NCI-H2196 treated with DMSO at 0.1 percent for 48 hours (cell line): ENCODE results near the gene CLCN3.
"Not testable (repeated sequence)": the region's sequence is repeated elsewhere in the genome, so short reads cannot be mapped to it uniquely, and the experiment has no call there.

Experiments
- DNase-seq: peaks from one replicate; lab custom pipeline; 2025; ENCODE audit not compliant: unreplicated experiment; lab: John Stamatoyannopoulos, UW

Gene CLCN3

GRCh38 chr4:169619958-169620879 lies at the start of gene CLCN3:
Gene CLCN3, plus strand, starts transcription at chr4:169620578. Its CDS starts 15,351 bp downstream, at chr4:169635929.
- peak; percentile 72 for DNase-seq

DNA sequence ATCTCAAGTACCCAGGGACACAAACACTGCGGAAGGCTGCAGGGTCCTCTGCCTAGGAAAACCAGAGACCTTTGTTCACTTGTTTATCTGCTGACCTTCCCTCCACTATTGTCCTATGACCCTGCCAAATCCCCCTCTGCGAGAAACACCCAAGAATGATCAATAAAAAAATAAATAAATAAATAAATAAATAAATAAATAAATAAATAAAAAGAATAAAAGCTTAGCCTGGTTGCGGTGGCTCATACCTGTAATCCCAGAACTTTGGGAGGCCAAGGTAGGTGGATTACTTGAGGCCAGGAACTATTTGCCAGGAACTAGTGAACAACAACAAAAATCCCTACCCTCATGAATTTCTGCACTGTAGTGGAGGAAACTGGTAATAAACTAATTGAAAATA lies 49.4 kb upstream of the CLCN3 start:
- not testable (repeated sequence) for DNase-seq

- no peak for DNase-seq
Measured at GRCh38 chr4:169571435-169571834, 48.9 kb upstream of the CLCN3 start.

GRCh38 chr4:169573889-169574288 lies 46.5 kb upstream of the CLCN3 start:
- DNase-seq = no peak

- DNase-seq = no peak
Measured at GRCh38 chr4:169582203-169582602, 38.2 kb upstream of the CLCN3 start.

DNA sequence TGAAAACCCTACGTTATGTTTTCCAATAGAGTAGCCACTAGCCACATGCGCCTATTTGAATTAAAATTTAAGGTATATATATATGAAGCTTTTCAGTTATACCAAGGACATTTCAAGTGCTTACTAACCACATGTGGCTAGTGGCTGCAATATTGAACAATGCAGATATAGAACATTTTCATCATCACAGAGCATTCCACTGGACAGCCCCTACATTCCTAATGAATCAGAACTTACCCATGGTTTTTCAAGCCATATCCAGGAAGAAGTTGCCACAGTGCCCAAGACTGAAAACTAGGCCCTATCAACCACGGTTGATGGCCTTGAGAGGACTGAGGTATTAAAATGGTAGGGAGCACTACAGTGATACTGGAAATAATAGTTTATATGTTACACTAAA lies 37.7 kb upstream of the CLCN3 start:
- DNase-seq = no peak

- no peak for DNase-seq
Measured at GRCh38 chr4:169583563-169583962, 36.8 kb upstream of the CLCN3 start.

DNA sequence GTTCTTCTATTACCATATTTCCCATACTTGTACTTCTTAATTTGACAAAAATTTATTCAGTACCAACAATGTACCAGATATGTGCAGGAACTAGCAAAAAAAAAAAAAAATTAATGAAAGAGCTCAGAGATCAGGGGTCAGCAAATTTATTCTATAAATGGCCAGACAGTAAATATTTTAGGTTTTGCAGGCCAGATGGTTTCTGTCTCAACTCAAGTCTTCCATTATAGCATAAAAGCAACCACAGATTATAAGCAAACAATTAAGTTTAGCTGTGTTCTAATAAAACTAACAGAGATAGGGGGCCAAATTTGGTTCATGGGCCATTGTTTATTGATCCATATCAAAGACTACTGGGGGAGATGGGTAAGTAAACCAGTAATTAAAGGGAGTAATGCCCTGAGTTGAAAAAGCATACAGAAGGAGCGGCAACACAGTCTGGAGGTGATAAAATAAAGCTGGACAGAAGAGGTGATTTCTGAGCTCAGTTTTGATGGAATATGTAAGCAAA lies 27.3 kb upstream of the CLCN3 start:
- no peak for DNase-seq

GRCh38 chr4:169594560-169595195 lies 25.7 kb upstream of the CLCN3 start:
- DNase-seq = no peak

- no peak for DNase-seq
Measured at GRCh38 chr4:169601016-169601771, 19.2 kb upstream of the CLCN3 start.

DNA sequence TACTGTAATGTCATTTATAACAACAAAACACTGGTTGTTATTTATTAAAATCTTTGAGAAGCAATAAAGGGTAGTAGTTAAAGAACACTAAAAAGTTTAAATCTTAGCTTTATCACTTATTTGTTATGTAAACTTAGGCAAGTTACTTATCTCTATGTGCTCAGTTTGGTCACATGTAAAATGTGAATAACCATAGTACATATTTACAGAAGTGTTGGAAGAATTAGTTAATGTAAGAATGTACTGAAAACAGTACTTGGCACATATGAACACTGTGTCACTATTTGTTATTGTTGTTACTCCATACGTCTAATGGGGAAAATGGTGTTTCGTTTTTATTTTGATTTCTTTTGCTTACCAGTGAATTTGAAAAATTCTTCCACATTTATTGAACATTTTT lies 17.1 kb upstream of the CLCN3 start:
- DNase-seq = no peak

DNA sequence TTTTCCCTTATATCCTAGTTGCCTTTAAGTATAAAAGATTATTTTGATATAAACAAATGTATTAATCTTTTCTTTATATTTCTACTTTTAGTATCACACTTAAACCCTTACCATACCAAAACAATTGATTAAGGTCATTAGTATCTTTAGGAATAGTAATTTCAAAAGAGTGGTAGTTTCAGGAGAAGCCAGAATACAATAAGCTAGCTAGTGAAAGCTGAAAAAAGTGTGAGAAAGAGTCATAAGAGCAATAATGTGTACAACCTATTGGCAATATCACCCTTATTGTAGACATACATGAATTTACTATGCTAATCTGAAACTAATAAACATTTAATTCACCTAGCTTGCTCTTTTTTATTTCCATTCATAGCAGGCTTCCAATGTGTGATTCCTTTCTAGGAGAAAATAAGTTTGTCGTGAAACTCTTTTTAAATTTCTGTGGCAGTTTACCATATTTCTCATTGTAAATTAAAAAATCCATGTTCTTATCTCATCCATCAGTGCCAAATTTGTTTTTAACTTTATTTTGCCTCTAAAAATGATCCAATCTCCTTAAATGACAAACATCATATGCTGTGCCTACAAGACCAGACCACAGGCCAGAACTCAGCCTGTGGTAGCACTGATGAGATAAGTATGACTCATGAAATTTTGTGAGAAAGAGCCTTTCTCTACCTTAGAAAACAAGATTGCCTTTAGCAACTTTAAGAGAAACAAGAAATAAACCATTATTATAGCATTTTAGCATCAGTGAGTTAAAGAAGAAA lies 16.1 kb upstream of the CLCN3 start:
- no peak for DNase-seq

DNA sequence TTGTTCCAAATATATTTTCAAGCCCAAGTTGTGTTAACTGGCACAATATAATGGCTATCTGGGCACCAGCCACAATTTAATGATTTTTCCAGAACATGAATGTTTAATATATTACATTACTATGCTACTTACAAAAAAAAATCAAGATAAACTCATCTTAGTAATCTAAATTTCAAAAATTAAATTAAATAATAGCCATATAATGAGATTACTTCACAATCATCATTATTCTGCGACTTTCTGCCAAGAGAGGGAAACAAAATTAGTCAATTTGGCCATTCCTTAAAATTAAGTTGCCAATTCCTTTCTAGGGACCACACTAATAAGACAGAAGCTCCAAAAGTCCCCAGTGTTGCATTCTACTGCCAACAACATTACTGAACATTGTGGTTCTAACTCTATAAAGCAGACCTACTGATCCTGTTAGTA lies 15.5 kb upstream of the CLCN3 start:
- no peak for DNase-seq

DNA sequence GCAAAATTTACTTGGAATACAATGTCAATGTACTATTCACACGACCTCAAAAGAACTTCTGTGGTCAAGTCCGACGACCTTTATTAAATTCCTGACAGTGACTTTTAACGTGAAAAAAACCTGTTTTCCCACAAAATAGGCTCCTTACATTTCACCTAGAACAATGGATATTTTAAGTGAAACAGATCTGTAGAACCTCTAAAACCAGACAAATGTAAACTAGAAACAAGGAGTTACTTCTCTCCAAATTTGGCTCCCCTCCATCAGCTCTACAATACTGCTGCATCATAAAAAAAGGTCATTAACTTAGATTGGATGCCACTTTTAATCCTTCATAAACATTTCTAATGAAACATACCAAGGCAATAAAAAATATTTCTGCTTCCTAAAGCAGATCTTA lies 9.2 kb upstream of the CLCN3 start:
- no peak for DNase-seq

GRCh38 chr4:169611991-169612870 lies 8.1 kb upstream of the CLCN3 start, which contains the start of gene NEK1:
Gene NEK1, minus strand, starts transcription at chr4:169612583. Its CDS starts 9,953 bp downstream, at chr4:169602630.
- DNase-seq = peak; percentile 48

GRCh38 chr4:169612871-169613859 lies 7.2 kb upstream of the CLCN3 start:
- DNase-seq = peak; percentile 1

- no peak for DNase-seq
Measured at GRCh38 chr4:169615467-169616106, 4.8 kb upstream of the CLCN3 start.

DNA sequence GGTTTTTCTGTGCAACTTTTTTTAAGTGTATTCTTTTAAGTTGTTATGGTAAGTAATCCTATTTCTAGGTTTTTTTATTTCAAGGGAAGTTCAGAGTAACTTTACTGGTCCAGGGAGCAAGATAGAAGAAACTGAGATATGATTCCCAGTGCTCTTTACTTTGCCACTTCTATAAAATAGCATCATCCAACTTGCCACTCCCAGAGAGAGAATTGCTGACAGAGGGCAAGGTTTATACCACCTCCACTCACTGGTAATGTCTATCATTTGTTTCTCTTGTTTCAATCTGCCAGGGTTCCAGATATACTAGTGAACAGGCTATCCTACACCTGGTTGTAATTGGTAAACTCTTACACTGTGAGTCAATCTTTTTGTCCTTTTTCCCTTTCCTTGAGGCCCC lies 3.5 kb upstream of the CLCN3 start:
- DNase-seq = no peak
